ENCODE data around the gene BOLL. TPM values are rescaled to one million over a fixed set of nuclear protein-coding genes. Genes with fewer than 3 reads are reported as not detected.
A peak's percentile ranks its signal among the peaks of the same experiment; 100 is the strongest.

BOLL gene
- total and polyA plus RNA-seq, 2 donors (not counting 1 experiment from before 2014, with no cell fraction given), result not detected

DNA sequence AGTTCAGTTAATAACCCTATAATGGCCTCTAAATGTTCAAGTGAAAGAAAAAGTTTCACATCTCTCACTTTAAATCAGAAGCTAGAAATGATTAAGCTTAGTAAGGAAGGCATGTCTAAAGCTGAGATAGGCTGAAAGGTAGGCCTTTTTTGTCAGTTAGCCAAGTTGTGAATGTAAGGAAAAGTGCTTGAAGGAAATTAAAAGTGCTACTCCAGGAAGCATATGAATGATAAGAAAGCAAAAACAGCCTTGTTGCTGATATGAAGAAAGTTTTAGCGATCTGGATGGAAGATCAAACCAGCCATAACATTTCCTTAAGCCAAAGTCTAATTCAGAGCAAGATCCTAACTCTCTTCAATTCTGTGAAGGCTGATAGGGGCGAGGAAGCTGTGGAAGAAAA is 29.4 kb upstream of the BOLL start:
- intact Hi-C loops (cut with micrococcal nuclease), result no loop called here
- ChIA-PET CTCF (no interaction called here), POLR2A (no interaction called here)
- Histone ChIP-seq H3K36me3 (replicated peaks in 1 of 2; ENCODE audit: control extremely low read depth in 1 of 2, control insufficient read depth in 1 of 2, extremely low read depth in 1 of 2, insufficient read depth in 2 of 2, low read length in 1 of 2) (no peaks in the 10 kb centered on the region), H3K4me1 (ENCODE audit: control insufficient read depth in 2 of 2, insufficient read depth in 2 of 2, low read length in 2 of 2) (no peaks in the 10 kb centered on the region), H2AFZ (ENCODE audit: insufficient read depth, low read depth, low read length, poor library complexity, severe bottlenecking) (no peak overlapping the region), H3K27me3 (replicated peaks in 1 of 4; ENCODE audit: control extremely low read depth in 1 of 4, control insufficient read depth in 3 of 4, insufficient read depth in 4 of 4, low read length in 3 of 4) (peaks cover 0 to 8% (median 2%) of the 10 kb centered on the region in 4 experiments), H3K9ac (ENCODE audit: low read length) (no peak overlapping the region), H3K27ac (ENCODE audit: low read length in 2 of 2) (no peak overlapping the region), H3K4me3 (ENCODE audit: control extremely low read depth in 1 of 5, extremely low read depth in 1 of 5, insufficient read depth in 1 of 5, low read depth in 2 of 5, low read length in 4 of 5) (no peak overlapping the region), H3K79me2 (ENCODE audit: control insufficient read depth, insufficient read depth, low read length) (no peaks in the 10 kb centered on the region), H3K9me3 (ENCODE audit: control extremely low read depth in 1 of 3, control insufficient read depth in 2 of 3, insufficient read depth in 1 of 3, low read length in 2 of 3) (no peaks in the 10 kb centered on the region), H4K20me1 (ENCODE audit: control insufficient read depth, insufficient read depth, low read length, poor library complexity, severe bottlenecking) (no peaks in the 10 kb centered on the region), H3K4me2 (replicated peaks; ENCODE audit: low read depth, low read length, poor library complexity, severe bottlenecking) (no peak overlapping the region)
- no peak for TF ChIP-seq EZH2 (IDR thresholded peaks at IDR 0.05; ENCODE audit: borderline replicate concordance, insufficient read depth, low read depth, low read length, poor library complexity, severe bottlenecking)
- TF ChIP-seq, protein P1, sequence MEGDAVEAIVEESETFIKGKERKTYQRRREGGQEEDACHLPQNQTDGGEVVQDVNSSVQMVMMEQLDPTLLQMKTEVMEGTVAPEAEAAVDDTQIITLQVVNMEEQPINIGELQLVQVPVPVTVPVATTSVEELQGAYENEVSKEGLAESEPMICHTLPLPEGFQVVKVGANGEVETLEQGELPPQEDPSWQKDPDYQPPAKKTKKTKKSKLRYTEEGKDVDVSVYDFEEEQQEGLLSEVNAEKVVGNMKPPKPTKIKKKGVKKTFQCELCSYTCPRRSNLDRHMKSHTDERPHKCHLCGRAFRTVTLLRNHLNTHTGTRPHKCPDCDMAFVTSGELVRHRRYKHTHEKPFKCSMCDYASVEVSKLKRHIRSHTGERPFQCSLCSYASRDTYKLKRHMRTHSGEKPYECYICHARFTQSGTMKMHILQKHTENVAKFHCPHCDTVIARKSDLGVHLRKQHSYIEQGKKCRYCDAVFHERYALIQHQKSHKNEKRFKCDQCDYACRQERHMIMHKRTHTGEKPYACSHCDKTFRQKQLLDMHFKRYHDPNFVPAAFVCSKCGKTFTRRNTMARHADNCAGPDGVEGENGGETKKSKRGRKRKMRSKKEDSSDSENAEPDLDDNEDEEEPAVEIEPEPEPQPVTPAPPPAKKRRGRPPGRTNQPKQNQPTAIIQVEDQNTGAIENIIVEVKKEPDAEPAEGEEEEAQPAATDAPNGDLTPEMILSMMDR (IDR thresholded peaks at IDR 0.05), result no peak
- DNase-seq (no peak), ATAC-seq (ENCODE audit: low read depth) (no peak)
- H3K4me3 Mint-ChIP-seq, result no peak overlapping the region
- no CpG with 5 or more reads among the region's 2 CpGs for WGBS (ENCODE audit: insufficient coverage)
- H3K27me3 Mint-ChIP-seq, result peaks cover 38% of the 10 kb centered on the region
- no peak overlapping the region for H3K27ac Mint-ChIP-seq
- H3K9me3 Mint-ChIP-seq (ENCODE audit: insufficient read depth), result no peaks in the 10 kb centered on the region
- no peaks in the 10 kb centered on the region for H3K4me1 Mint-ChIP-seq

DNA sequence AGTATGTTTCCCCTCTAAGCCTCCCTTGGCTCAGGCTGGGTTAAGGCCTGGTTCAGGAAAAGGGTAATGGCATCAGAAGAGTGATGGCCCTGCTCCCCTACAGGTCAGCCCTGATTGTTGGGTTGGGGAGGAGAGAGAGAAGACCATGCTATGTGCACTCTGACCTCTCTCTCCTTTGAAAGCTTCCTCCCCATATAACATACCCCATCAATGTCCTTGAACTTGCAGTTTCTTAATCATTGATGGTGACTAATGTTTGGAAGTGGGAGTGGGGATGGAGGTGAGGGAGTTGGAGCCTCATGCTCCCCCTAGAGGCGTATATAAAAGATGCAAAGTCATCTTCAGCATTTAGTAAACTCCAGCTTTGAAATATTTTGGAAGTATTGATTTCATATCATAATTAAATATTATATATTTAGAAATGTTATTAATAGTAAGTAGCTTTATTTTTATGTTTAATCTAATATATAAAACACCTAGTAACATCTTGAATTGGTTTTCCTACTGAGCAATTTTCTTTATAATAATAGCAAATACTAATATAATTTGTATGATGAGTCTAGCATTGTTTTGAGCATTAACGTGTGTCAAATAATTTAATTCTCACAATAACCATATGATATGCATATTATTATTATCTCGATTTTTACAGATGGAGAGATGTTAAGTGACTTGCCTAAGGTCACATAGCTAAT is 28.1 kb upstream of the BOLL start:
- TF ChIP-seq EZH2 (IDR thresholded peaks at IDR 0.05; ENCODE audit: borderline replicate concordance, insufficient read depth, low read depth, low read length, poor library complexity, severe bottlenecking), result no peak
- TF ChIP-seq, protein P1 (IDR thresholded peaks at IDR 0.05), result peak; percentile 55
- Histone ChIP-seq H3K4me1 (ENCODE audit: control insufficient read depth in 2 of 2, insufficient read depth in 2 of 2, low read length in 2 of 2) (no peaks in the 10 kb centered on the region), H3K4me2 (replicated peaks; ENCODE audit: low read depth, low read length, poor library complexity, severe bottlenecking) (no peak overlapping the region), H3K36me3 (replicated peaks in 1 of 2; ENCODE audit: control extremely low read depth in 1 of 2, control insufficient read depth in 1 of 2, extremely low read depth in 1 of 2, insufficient read depth in 2 of 2, low read length in 1 of 2) (no peaks in the 10 kb centered on the region), H4K20me1 (ENCODE audit: control insufficient read depth, insufficient read depth, low read length, poor library complexity, severe bottlenecking) (no peaks in the 10 kb centered on the region), H3K27ac (ENCODE audit: low read length in 2 of 2) (no peak overlapping the region), H3K79me2 (ENCODE audit: control insufficient read depth, insufficient read depth, low read length) (no peaks in the 10 kb centered on the region), H3K4me3 (ENCODE audit: control extremely low read depth in 1 of 5, extremely low read depth in 1 of 5, insufficient read depth in 1 of 5, low read depth in 2 of 5, low read length in 4 of 5) (no peak overlapping the region), H2AFZ (ENCODE audit: insufficient read depth, low read depth, low read length, poor library complexity, severe bottlenecking) (no peak overlapping the region), H3K27me3 (replicated peaks in 1 of 4; ENCODE audit: control extremely low read depth in 1 of 4, control insufficient read depth in 3 of 4, insufficient read depth in 4 of 4, low read length in 3 of 4) (peaks cover 0 to 13% (median 2%) of the 10 kb centered on the region in 4 experiments), H3K9me3 (ENCODE audit: control extremely low read depth in 1 of 3, control insufficient read depth in 2 of 3, insufficient read depth in 1 of 3, low read length in 2 of 3) (no peaks in the 10 kb centered on the region), H3K9ac (ENCODE audit: low read length) (no peak overlapping the region)
- ChIA-PET POLR2A (no interaction called here), CTCF (interaction anchor here (1.0 to 1.1 kb wide), 2 partner anchors 9 to 12 kb away, joined by 3 read pairs; partner anchors contain the start of gene PLCL1)
- DNase-seq, result no peak
- Mint-ChIP-seq H3K9me3 (ENCODE audit: insufficient read depth) (no peaks in the 10 kb centered on the region), H3K4me3 (no peak overlapping the region), H3K4me1 (no peaks in the 10 kb centered on the region), H3K27me3 (peaks cover 41% of the 10 kb centered on the region), H3K27ac (no peak overlapping the region)
- no CpG with 5 or more reads among the region's 3 CpGs for WGBS (ENCODE audit: insufficient coverage)
- no peak for ATAC-seq (ENCODE audit: low read depth)
- intact Hi-C loops (cut with micrococcal nuclease), result no loop called here

Data from B cell (primary cell).